Measurements from ENCODE around the gene UBXN10. TPM values are rescaled to one million over a fixed set of nuclear protein-coding genes. Genes with fewer than 3 reads are reported as not detected.

Gene UBXN10
- total RNA-seq, 2 experiments from 2014 or later = 0.22 to 0.44 TPM

GRCh38 chr1:20180129-20180843 is 5.6 kb upstream of the UBXN10 start:
- H3K27me3 ChIP-seq (ENCODE audit: control insufficient read depth in 1 of 2, insufficient read depth in 2 of 2, low read length in 2 of 2) = no peaks in the 10 kb centered on the region
- no peak for ATAC-seq (ENCODE audit: poor library complexity)
- POLR2A ChIA-PET = interaction anchor here (1.0 kb wide), 1 partner anchor 9 kb away, joined by 3 read pairs; no protein-coding TSS in a partner anchor

GRCh38 chr1:20180844-20181207 is 5.1 kb upstream of the UBXN10 start:
- H3K9me3 ChIP-seq (ENCODE audit: control insufficient read depth in 1 of 2, insufficient read depth in 1 of 2, low read length in 2 of 2) = peaks cover 0 to 9% of the 10 kb centered on the region in 2 experiments
- intact Hi-C loops (cut with DNase I, micrococcal nuclease) = no loop called here
- H3K4me1 ChIP-seq (ENCODE audit: insufficient read depth, low read length) = peaks cover 16% of the 10 kb centered on the region
- no peaks in the 10 kb centered on the region for H3K36me3 ChIP-seq (ENCODE audit: insufficient read depth, low read length)
- Mint-ChIP-seq H3K9me3 (no peaks in the 10 kb centered on the region), H3K27ac (no peak overlapping the region), H3K4me3 (no peak overlapping the region), H3K4me1 (ENCODE audit: low read depth) (peaks cover 21% of the 10 kb centered on the region), H3K27me3 (no peaks in the 10 kb centered on the region), H3K36me3 (ENCODE audit: low read depth) (no peaks in the 10 kb centered on the region)
- POLR2A ChIA-PET = no interaction called here
- no peak overlapping the region for H3K27ac ChIP-seq (ENCODE audit: low read depth in 1 of 2, low read length in 2 of 2)
- TF ChIP-seq, protein P1, sequence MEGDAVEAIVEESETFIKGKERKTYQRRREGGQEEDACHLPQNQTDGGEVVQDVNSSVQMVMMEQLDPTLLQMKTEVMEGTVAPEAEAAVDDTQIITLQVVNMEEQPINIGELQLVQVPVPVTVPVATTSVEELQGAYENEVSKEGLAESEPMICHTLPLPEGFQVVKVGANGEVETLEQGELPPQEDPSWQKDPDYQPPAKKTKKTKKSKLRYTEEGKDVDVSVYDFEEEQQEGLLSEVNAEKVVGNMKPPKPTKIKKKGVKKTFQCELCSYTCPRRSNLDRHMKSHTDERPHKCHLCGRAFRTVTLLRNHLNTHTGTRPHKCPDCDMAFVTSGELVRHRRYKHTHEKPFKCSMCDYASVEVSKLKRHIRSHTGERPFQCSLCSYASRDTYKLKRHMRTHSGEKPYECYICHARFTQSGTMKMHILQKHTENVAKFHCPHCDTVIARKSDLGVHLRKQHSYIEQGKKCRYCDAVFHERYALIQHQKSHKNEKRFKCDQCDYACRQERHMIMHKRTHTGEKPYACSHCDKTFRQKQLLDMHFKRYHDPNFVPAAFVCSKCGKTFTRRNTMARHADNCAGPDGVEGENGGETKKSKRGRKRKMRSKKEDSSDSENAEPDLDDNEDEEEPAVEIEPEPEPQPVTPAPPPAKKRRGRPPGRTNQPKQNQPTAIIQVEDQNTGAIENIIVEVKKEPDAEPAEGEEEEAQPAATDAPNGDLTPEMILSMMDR (IDR thresholded peaks at IDR 0.05) = no peak
- H3K27me3 ChIP-seq (ENCODE audit: control insufficient read depth in 1 of 2, insufficient read depth in 2 of 2, low read length in 2 of 2) = no peaks in the 10 kb centered on the region
- DNase-seq = no peak
- CTCF ChIA-PET = interaction anchor here (1.1 to 1.2 kb wide), 2 partner anchors 15 to 29 kb away, joined by 4 read pairs; no protein-coding TSS in a partner anchor
- H3K4me3 ChIP-seq (ENCODE audit: low read length) = no peak overlapping the region
- no peak for ATAC-seq (ENCODE audit: poor library complexity)

More at GRCh38 chr1:20180129-20180843, 5.6 kb upstream of the UBXN10 start:
- CTCF ChIA-PET = interaction anchor here (0.6 to 1.2 kb wide), 3 partner anchors 15 to 49 kb away, joined by 3 to 4 read pairs (median 4); no protein-coding TSS in a partner anchor
- intact Hi-C loops (cut with DNase I, micrococcal nuclease) = no loop called here
- Mint-ChIP-seq H3K4me1 (ENCODE audit: low read depth) (peaks cover 18% of the 10 kb centered on the region), H3K27ac (no peak overlapping the region), H3K36me3 (ENCODE audit: low read depth) (no peaks in the 10 kb centered on the region), H3K4me3 (no peak overlapping the region), H3K27me3 (no peaks in the 10 kb centered on the region), H3K9me3 (no peaks in the 10 kb centered on the region)
- no peak overlapping the region for H3K27ac ChIP-seq (ENCODE audit: low read depth in 1 of 2, low read length in 2 of 2)
- no peak overlapping the region for H3K4me3 ChIP-seq (ENCODE audit: low read length)
- H3K36me3 ChIP-seq (ENCODE audit: insufficient read depth, low read length) = no peaks in the 10 kb centered on the region
- peaks cover 0 to 9% of the 10 kb centered on the region in 2 experiments for H3K9me3 ChIP-seq (ENCODE audit: control insufficient read depth in 1 of 2, insufficient read depth in 1 of 2, low read length in 2 of 2)
- TF ChIP-seq, protein P1 (IDR thresholded peaks at IDR 0.05) = no peak
- no peak for DNase-seq
- peaks cover 10% of the 10 kb centered on the region for H3K4me1 ChIP-seq (ENCODE audit: insufficient read depth, low read length)

DNA sequence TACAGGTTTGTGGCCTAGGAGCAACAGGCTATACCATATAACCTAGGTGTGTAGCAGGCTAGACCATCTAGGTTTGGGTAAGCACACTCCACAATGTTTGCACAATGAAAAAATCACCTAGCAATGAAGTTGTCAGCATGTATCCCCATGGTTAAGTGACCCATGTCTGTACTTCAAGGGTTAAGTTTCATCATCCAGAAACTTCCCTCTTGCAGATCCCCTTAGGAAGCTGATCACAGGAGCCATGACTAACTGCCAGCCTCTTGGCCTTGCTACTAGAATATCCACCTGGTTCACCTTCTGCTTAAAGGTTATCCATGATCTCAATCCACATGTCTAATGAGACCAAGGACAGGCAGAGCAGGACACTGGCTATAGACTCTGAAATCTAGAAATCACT is 3.5 kb upstream of the UBXN10 start:
- peak overlapping the region; percentile 12 for H3K4me3 Mint-ChIP-seq
- intact Hi-C loops (cut with DNase I, micrococcal nuclease) = no loop called here
- H3K27me3 ChIP-seq (ENCODE audit: control insufficient read depth in 1 of 2, insufficient read depth in 2 of 2, low read length in 2 of 2) = no peaks in the 10 kb centered on the region
- ChIA-PET CTCF (no interaction called here), POLR2A (no interaction called here)
- no peak overlapping the region for H3K27ac Mint-ChIP-seq
- no peak overlapping the region for H3K4me3 ChIP-seq (ENCODE audit: low read length)
- H3K9me3 ChIP-seq (ENCODE audit: control insufficient read depth in 1 of 2, insufficient read depth in 1 of 2, low read length in 2 of 2) = peaks cover 0 to 9% of the 10 kb centered on the region in 2 experiments
- H3K9me3 Mint-ChIP-seq = no peaks in the 10 kb centered on the region
- peaks cover 31% of the 10 kb centered on the region for H3K4me1 ChIP-seq (ENCODE audit: insufficient read depth, low read length)
- no peaks in the 10 kb centered on the region for H3K27me3 Mint-ChIP-seq
- peaks cover 34% of the 10 kb centered on the region for H3K4me1 Mint-ChIP-seq (ENCODE audit: low read depth)
- DNase-seq (no peak), ATAC-seq (ENCODE audit: poor library complexity) (no peak)
- no peaks in the 10 kb centered on the region for H3K36me3 ChIP-seq (ENCODE audit: insufficient read depth, low read length)
- H3K27ac ChIP-seq (ENCODE audit: low read depth in 1 of 2, low read length in 2 of 2) = no peak overlapping the region
- no peaks in the 10 kb centered on the region for H3K36me3 Mint-ChIP-seq (ENCODE audit: low read depth)
- TF ChIP-seq, protein P1 (IDR thresholded peaks at IDR 0.05) = no peak

Data from CD4-positive, alpha-beta T cell (primary cell).